Karpas-422 (cell line): ENCODE results near the gene ARHGEF3. TPM values are rescaled to one million over a fixed set of nuclear protein-coding genes. Genes with fewer than 3 reads are reported as not detected.
"Not testable (repeated sequence)": the region's sequence is repeated elsewhere in the genome, so short reads cannot be mapped to it uniquely, and the experiment has no call there.

Experiments
- DNase-seq: peaks from one replicate; pipeline ENCODE4 v3.0.0-alpha.2; 2015
- H2AFZ ChIP-seq: fragments of 200-600 bp; sonication (generic); 2 replicates; pipeline ENCODE4 v1.6.1; 2014; ENCODE audit warnings: antibody characterized with exemption, low read length, mixed read lengths
- H3K27ac ChIP-seq: fragments of 200-600 bp; sonication (generic); 2 replicates; pipeline ENCODE4 v1.5.1; 2014; ENCODE audit warnings: mild to moderate bottlenecking, low read length, moderate library complexity
- H3K27me3 ChIP-seq: fragments of 200-600 bp; sonication (generic); 2 replicates; pipeline ENCODE4 v1.6.1; 2014; ENCODE audit warnings: low read length, mixed read lengths
- H3K36me3 ChIP-seq: fragments of 200-600 bp; sonication (generic); 2 replicates; pipeline ENCODE4 v1.6.1; 2014; ENCODE audit warnings: low read length, mixed read lengths; ENCODE audit not compliant: insufficient read depth
- H3K4me1 ChIP-seq: fragments of 200-600 bp; sonication (generic); 2 replicates; pipeline ENCODE4 v1.6.1; 2014; ENCODE audit warnings: mild to moderate bottlenecking, low read length, mixed read lengths
- H3K4me2 ChIP-seq: fragments of 200-600 bp; sonication (generic); 2 replicates; pipeline ENCODE4 v1.6.1; 2014; ENCODE audit warnings: low read length, low read depth, mild to moderate bottlenecking; ENCODE audit not compliant: poor library complexity, severe bottlenecking
- H3K4me3 ChIP-seq: fragments of 200-600 bp; sonication (generic); 2 replicates; pipeline ENCODE4 v1.5.1; 2014; ENCODE audit warnings: mild to moderate bottlenecking, antibody characterized with exemption, low read length, mixed read lengths
- H3K79me2 ChIP-seq: fragments of 200-600 bp; sonication (generic); 2 replicates; pipeline ENCODE4 v1.6.1; 2014; ENCODE audit warnings: mild to moderate bottlenecking, low read length, mixed read lengths
- H3K9ac ChIP-seq: fragments of 200-600 bp; sonication (generic); 2 replicates; pipeline ENCODE4 v1.6.0; 2014; ENCODE audit warnings: low read length
- H3K9me2 ChIP-seq: fragments of 200-600 bp; sonication (generic), shearing (Covaris generic); replicated peaks from 2 replicates; pipeline ENCODE4 v1.6.0; 2014; ENCODE audit warnings: mild to moderate bottlenecking, low read length, moderate library complexity; ENCODE audit not compliant: insufficient read depth
- H3K9me3 ChIP-seq: fragments of 300-700, 200-600 bp; sonication (generic); 2 replicates; pipeline ENCODE4 v1.6.1; 2014; ENCODE audit warnings: low read length, mixed read lengths
- H4K20me1 ChIP-seq: fragments of 200-600 bp; sonication (generic); 2 replicates; pipeline ENCODE4 v1.6.1; 2014; ENCODE audit warnings: mild to moderate bottlenecking, antibody characterized with exemption, low read length, low read depth; ENCODE audit not compliant: insufficient read depth
- total RNA-seq: library from RNA; depleted of rRNA; stranded (reverse); fragments of >200 nt; shearing (Covaris generic); gene quantifications from 2 replicates; pipeline ENCODE4 v1.2.3, GENCODE V29; 2014; ENCODE audit warnings: low replicate concordance

ARHGEF3 gene
- total RNA-seq, 1 experiment from 2014 or later = 4.7 TPM

GRCh38 chr3:56739036-56739435 lies 62.7 kb downstream of the ARHGEF3 start:
- Histone ChIP-seq H3K27ac (no peak overlapping the region), H3K27me3 (no peaks in the 10 kb centered on the region), H3K4me2 (no peak overlapping the region), H4K20me1 (peaks cover 3% of the 10 kb centered on the region; the same call in 1 of the 2 replicates), H3K79me2 (no peaks in the 10 kb centered on the region), H3K4me1 (no peaks in the 10 kb centered on the region), H3K4me3 (no peak overlapping the region), H3K36me3 (no peaks in the 10 kb centered on the region), H3K9ac (no peak overlapping the region), H2AFZ (no peak overlapping the region), H3K9me3 (no peaks in the 10 kb centered on the region), H3K9me2 (no peaks in the 10 kb centered on the region)
- DNase-seq = no peak

- H3K9me2 ChIP-seq = no peaks in the 10 kb centered on the region
- no peaks in the 10 kb centered on the region for H3K36me3 ChIP-seq
- no peak for DNase-seq
- H2AFZ ChIP-seq = no peak overlapping the region
- H3K4me2 ChIP-seq = no peak overlapping the region
- H3K4me3 ChIP-seq = no peak overlapping the region
- H3K9me3 ChIP-seq = no peaks in the 10 kb centered on the region
- no peak overlapping the region for H3K9ac ChIP-seq
- no peak overlapping the region for H3K27ac ChIP-seq
- no peaks in the 10 kb centered on the region for H3K27me3 ChIP-seq
- H4K20me1 ChIP-seq = peaks cover 3% of the 10 kb centered on the region; the same call in 1 of the 2 replicates
- no peaks in the 10 kb centered on the region for H3K4me1 ChIP-seq
- no peaks in the 10 kb centered on the region for H3K79me2 ChIP-seq
Measured at GRCh38 chr3:56737006-56737405, 64.7 kb downstream of the ARHGEF3 start.

- H2AFZ ChIP-seq = no peak overlapping the region
- no peaks in the 10 kb centered on the region for H3K79me2 ChIP-seq
- no peaks in the 10 kb centered on the region for H3K4me1 ChIP-seq
- H4K20me1 ChIP-seq = peaks cover 3% of the 10 kb centered on the region; the same call in 1 of the 2 replicates
- H3K9ac ChIP-seq = no peak overlapping the region
- no peaks in the 10 kb centered on the region for H3K9me3 ChIP-seq
- no peak for DNase-seq
- H3K4me3 ChIP-seq = no peak overlapping the region
- no peak overlapping the region for H3K27ac ChIP-seq
- H3K36me3 ChIP-seq = no peaks in the 10 kb centered on the region
- H3K4me2 ChIP-seq = no peak overlapping the region
- H3K27me3 ChIP-seq = no peaks in the 10 kb centered on the region
- H3K9me2 ChIP-seq = no peaks in the 10 kb centered on the region
Measured at GRCh38 chr3:56732109-56732508, 69.6 kb downstream of the ARHGEF3 start.

- Histone ChIP-seq H3K36me3 (no peaks in the 10 kb centered on the region), H3K9me2 (no peaks in the 10 kb centered on the region), H3K4me1 (no peaks in the 10 kb centered on the region), H3K27me3 (no peaks in the 10 kb centered on the region), H3K27ac (no peak overlapping the region), H2AFZ (no peak overlapping the region), H3K4me2 (no peak overlapping the region), H3K79me2 (no peaks in the 10 kb centered on the region), H3K9me3 (no peaks in the 10 kb centered on the region), H3K9ac (no peak overlapping the region), H3K4me3 (no peak overlapping the region), H4K20me1 (no peaks in the 10 kb centered on the region)
- DNase-seq = no peak
Measured at GRCh38 chr3:56725175-56725574, 76.6 kb downstream of the ARHGEF3 start.

GRCh38 chr3:56724676-56725075 lies 77.1 kb downstream of the ARHGEF3 start:
- DNase-seq = no peak
- no peaks in the 10 kb centered on the region for H3K36me3 ChIP-seq
- no peak overlapping the region for H3K4me3 ChIP-seq
- no peaks in the 10 kb centered on the region for H3K9me3 ChIP-seq
- no peaks in the 10 kb centered on the region for H3K27me3 ChIP-seq
- H3K9ac ChIP-seq = no peak overlapping the region
- no peaks in the 10 kb centered on the region for H3K9me2 ChIP-seq
- H3K4me2 ChIP-seq = no peak overlapping the region
- H2AFZ ChIP-seq = no peak overlapping the region
- H4K20me1 ChIP-seq = no peaks in the 10 kb centered on the region
- no peak overlapping the region for H3K27ac ChIP-seq
- H3K79me2 ChIP-seq = no peaks in the 10 kb centered on the region
- no peaks in the 10 kb centered on the region for H3K4me1 ChIP-seq

GRCh38 chr3:56720849-56721248 lies 80.9 kb downstream of the ARHGEF3 start:
- Histone ChIP-seq H3K79me2 (no peaks in the 10 kb centered on the region), H3K9ac (no peak overlapping the region), H3K4me3 (no peak overlapping the region), H3K9me3 (no peaks in the 10 kb centered on the region), H3K9me2 (no peaks in the 10 kb centered on the region), H4K20me1 (no peaks in the 10 kb centered on the region), H3K27me3 (no peaks in the 10 kb centered on the region), H3K27ac (no peak overlapping the region), H3K36me3 (no peaks in the 10 kb centered on the region), H3K4me2 (no peak overlapping the region), H3K4me1 (no peaks in the 10 kb centered on the region), H2AFZ (no peak overlapping the region)
- no peak for DNase-seq

- not testable (repeated sequence) for H3K4me2 ChIP-seq, H3K4me1 ChIP-seq, H3K9me2 ChIP-seq, H3K79me2 ChIP-seq, H3K4me3 ChIP-seq, H3K9ac ChIP-seq, H3K36me3 ChIP-seq, H2AFZ ChIP-seq, H3K27ac ChIP-seq, H3K9me3 ChIP-seq, H3K27me3 ChIP-seq, H4K20me1 ChIP-seq, DNase-seq
Measured at GRCh38 chr3:56718809-56719208, 82.9 kb downstream of the ARHGEF3 start.

GRCh38 chr3:56711344-56711743 lies 90.4 kb downstream of the ARHGEF3 start:
- no peak overlapping the region for H3K27ac ChIP-seq
- H3K79me2 ChIP-seq = no peaks in the 10 kb centered on the region
- no peaks in the 10 kb centered on the region for H3K4me1 ChIP-seq
- no peak overlapping the region for H3K4me3 ChIP-seq
- H3K27me3 ChIP-seq = no peaks in the 10 kb centered on the region
- H3K9me3 ChIP-seq = no peaks in the 10 kb centered on the region
- H3K36me3 ChIP-seq = no peaks in the 10 kb centered on the region
- H2AFZ ChIP-seq = no peak overlapping the region
- H3K9ac ChIP-seq = no peak overlapping the region
- H3K9me2 ChIP-seq = no peaks in the 10 kb centered on the region
- no peaks in the 10 kb centered on the region for H4K20me1 ChIP-seq
- no peak overlapping the region for H3K4me2 ChIP-seq
- DNase-seq = no peak

- not testable (repeated sequence) for H3K79me2 ChIP-seq, H3K9ac ChIP-seq, H3K9me3 ChIP-seq, H2AFZ ChIP-seq, H3K27me3 ChIP-seq, H3K36me3 ChIP-seq, H3K4me1 ChIP-seq, DNase-seq, H3K4me2 ChIP-seq, H3K27ac ChIP-seq, H3K4me3 ChIP-seq, H4K20me1 ChIP-seq, H3K9me2 ChIP-seq
Measured at GRCh38 chr3:56707412-56707811, 94.3 kb downstream of the ARHGEF3 start.
